HepG2 (cell line): Measurements from ENCODE around the gene LRGUK. TPM values are rescaled to one million over a fixed set of nuclear protein-coding genes. Genes with fewer than 3 reads are reported as not detected.

Experiments
- ATAC-seq: fragments of 200-7000 bp; cut with Tn5 transposase; 3 replicates; pipeline ENCODE4 v1.9.1; 2020; ENCODE audit warnings: mild to moderate bottlenecking, moderate library complexity
- BruUV-seq: library from RNA; stranded (reverse); fragments of 400-500 nt; replicated peaks from 2 replicates; lab custom pipeline; 2021; lab: Mats Ljungman, UMichigan
- CTCF ChIA-PET: fragments of 300-600 bp; formaldehyde crosslinking; extraction: SDS; loops from one replicate; lab custom pipeline; 2021; ENCODE audit warnings: low total read pairs, inconsistent platforms, low intra/inter-chr PET ratio; lab: Yijun Ruan, JAX
- POLR2A ChIA-PET: fragments of 350-600 bp; sonication (Branson Sonifier 250); formaldehyde crosslinking; loops from one replicate; lab custom pipeline; 2020; ENCODE audit warnings: antibody characterized with exemption, inconsistent platforms; lab: Yijun Ruan, JAX
- DNase-seq: peaks from one replicate; pipeline ENCODE4 v3.0.0-alpha.2; 2015; ENCODE audit warnings: low spot score
- FAIRE-seq: peaks from 3 replicates; lab custom pipeline; 2011; peaks lifted over from hg19 to GRCh38; lab: Jason Lieb, UNC
- H2AFZ ChIP-seq: one replicate; pipeline ENCODE4 v1.6.1; 2011; ENCODE audit warnings: low read length, inconsistent platforms
- H3K27ac ChIP-seq: fragments of 300-600 bp; 3 replicates; pipeline ENCODE4 v1.8.0; 2011; ENCODE audit warnings: mixed run types, mild to moderate bottlenecking, mixed read lengths, low read length, inconsistent platforms; ENCODE audit not compliant: insufficient read depth; ENCODE audit errors: extremely low read length
- H3K27me3 ChIP-seq, 2 experiments: fragments of 200-600 bp in 1 of 2; 2 replicates in 1 of 2; 3 replicates in 1 of 2; pipeline versions ENCODE4 v1.6.0 to v1.8.0; 2011; ENCODE audit warnings: low read length in 2 of 2, mild to moderate bottlenecking in 2 of 2, moderate library complexity in 2 of 2, inconsistent platforms in 1 of 2; ENCODE audit not compliant: insufficient read depth in 2 of 2, control insufficient read depth in 1 of 2
- H3K36me3 ChIP-seq, 2 experiments: fragments of 200-600 bp in 1 of 2; replicated peaks in 1 of 2; 2 replicates in 1 of 2; 3 replicates in 1 of 2; pipeline versions ENCODE4 v1.5.1 to v1.8.0; 2011; ENCODE audit warnings: low read length in 2 of 2, inconsistent platforms in 1 of 2; ENCODE audit not compliant: insufficient read depth in 2 of 2, control insufficient read depth in 1 of 2
- H3K4me1 ChIP-seq: 2 replicates; pipeline ENCODE4 v1.5.1; 2012; ENCODE audit warnings: low read length, inconsistent platforms; ENCODE audit not compliant: insufficient read depth
- H3K4me2 ChIP-seq: 2 replicates; pipeline ENCODE4 v1.6.0; 2011; ENCODE audit warnings: low read depth, low read length, inconsistent platforms
- H3K4me3 ChIP-seq, 3 experiments: fragments of 200-600 bp in 1 of 3; sonication (generic), shearing (Covaris generic) in 1 of 3; replicated peaks in 1 of 3; 2 replicates each; pipeline ENCODE4 v1.5.1; 2011 to 2016; ENCODE audit warnings: low read length in 3 of 3, inconsistent platforms in 2 of 3, low read depth in 2 of 3, mild to moderate bottlenecking in 2 of 3, control low read depth in 1 of 3, mixed read lengths in 1 of 3; ENCODE audit not compliant: insufficient read depth in 1 of 3
- H3K79me2 ChIP-seq: one replicate; pipeline ENCODE4 v1.6.1; 2011; ENCODE audit warnings: low read length, inconsistent platforms; ENCODE audit not compliant: insufficient read depth
- H3K9ac ChIP-seq: 2 replicates; pipeline ENCODE4 v1.6.0; 2011; ENCODE audit warnings: mild to moderate bottlenecking, low read depth, low read length, inconsistent platforms; ENCODE audit not compliant: insufficient read depth
- H3K9me3 ChIP-seq: 2 replicates; pipeline ENCODE4 v1.5.1; 2012; ENCODE audit warnings: mild to moderate bottlenecking, low read length
- H4K20me1 ChIP-seq: 2 replicates; pipeline ENCODE4 v1.6.0; 2011; ENCODE audit warnings: inconsistent platforms, mild to moderate bottlenecking, low read length, moderate library complexity; ENCODE audit not compliant: insufficient read depth
- DMTF1 ChIP-seq: sonication (generic); formaldehyde crosslinking; IDR thresholded peaks from 2 replicates; pipeline ENCODE4 v1.4.0; 2020; ENCODE audit warnings: mild to moderate bottlenecking, missing genetic modification reagents
- MLLT10 ChIP-seq: sonication (generic); formaldehyde crosslinking; IDR thresholded peaks from 2 replicates; pipeline ENCODE4 v1.4.0; 2020; ENCODE audit warnings: missing genetic modification reagents
- REST ChIP-seq, 2 experiments: IDR thresholded peaks; 2 replicates each; pipeline ENCODE4 v1.6.1; 2011 to 2012; ENCODE audit warnings: low read length in 2 of 2, borderline replicate concordance in 1 of 2, low read depth in 1 of 2, mild to moderate bottlenecking in 1 of 2, moderate library complexity in 1 of 2
- SMYD3 ChIP-seq: sonication (generic); formaldehyde crosslinking; IDR thresholded peaks from 2 replicates; pipeline ENCODE4 v1.8.1; 2023; ENCODE audit warnings: mild to moderate bottlenecking, missing genetic modification reagents
- ZNF251 ChIP-seq: sonication (generic); formaldehyde crosslinking; IDR thresholded peaks from 2 replicates; pipeline ENCODE4 v1.9.0; 2021; ENCODE audit warnings: mild to moderate bottlenecking, missing genetic modification reagents
- ZNF713 ChIP-seq: sonication (generic); formaldehyde crosslinking; IDR thresholded peaks from 2 replicates; pipeline ENCODE4 v1.4.0; 2020; ENCODE audit warnings: mild to moderate bottlenecking, missing genetic modification reagents
- ZNF773 ChIP-seq: sonication (generic); formaldehyde crosslinking; IDR thresholded peaks from 2 replicates; pipeline ENCODE4 v1.4.0; 2020; ENCODE audit warnings: missing genetic modification reagents, borderline replicate concordance
- WGBS: methylation state at CpG from one replicate; pipeline ENCODE4 v1.1.6; 2017; ENCODE audit warnings: low lambda C conversion rate; 5-methylcytosine and 5-hydroxymethylcytosine counted together
- in situ Hi-C: cut with HindIII; loops from 2 replicates; pipeline ENCODE4 v1.10.0; 2017; ENCODE audit warnings: low pct_unique_long_range_greater_than_20kb; ENCODE audit not compliant: extremely low pct_ligation_motif_present
- intact Hi-C: fragments of 100-400 bp; cut with micrococcal nuclease; formaldehyde crosslinking; loops from one replicate; pipeline ENCODE4 v1.10.0; 2022; ENCODE audit not compliant: unreplicated experiment
- polyA plus RNA-seq, 8 experiments: library from polyadenylated mRNA; depleted of rRNA in 3 of 8; stranded (reverse) in 7 of 8; unstranded in 1 of 8; fragments of >200 nt; fragmentation: Illumina TruSeq in 4 of 8; extraction: Trizol in 4 of 8; gene quantifications; 2 replicates each; pipeline versions ENCODE4 v1.2.1 to v1.2.3, GENCODE V29; 2011 to 2016; ENCODE audit warnings: low read depth in 4 of 8, missing spikeins in 1 of 8, mixed read lengths in 1 of 8; ENCODE audit not compliant: insufficient read depth in 1 of 8
- total RNA-seq, 5 experiments: library from RNA; depleted of rRNA; stranded (reverse); fragments of >200 nt; fragmentation: Illumina TruSeq; extraction: Trizol; gene quantifications; 2 replicates each; pipeline ENCODE4 v1.2.3, GENCODE V29; 2016; ENCODE audit warnings: low read depth in 1 of 5
- TF ChIP-seq, protein P1 (sequence below), 2 experiments: sonication (generic) in 1 of 2; formaldehyde crosslinking in 1 of 2; IDR thresholded peaks; 2 replicates each; pipeline versions ENCODE4 v1.5.1 to v1.6.1; 2011 to 2020; ENCODE audit warnings: borderline replicate concordance in 1 of 2, low read depth in 1 of 2, low read length in 1 of 2, mild to moderate bottlenecking in 1 of 2, missing genetic modification reagents in 1 of 2, moderate library complexity in 1 of 2
- TF ChIP-seq, protein P2 (sequence below): sonication (generic); formaldehyde crosslinking; IDR thresholded peaks from 2 replicates; pipeline ENCODE4 v1.5.0; 2020; ENCODE audit warnings: mild to moderate bottlenecking, missing genetic modification reagents, borderline replicate concordance

LRGUK gene
- total and polyA plus RNA-seq, 2 of the 13 experiments (the other 11 are each of a cell fraction or from before 2014, with no cell fraction given) = 0.18 to 0.20 TPM

DNA sequence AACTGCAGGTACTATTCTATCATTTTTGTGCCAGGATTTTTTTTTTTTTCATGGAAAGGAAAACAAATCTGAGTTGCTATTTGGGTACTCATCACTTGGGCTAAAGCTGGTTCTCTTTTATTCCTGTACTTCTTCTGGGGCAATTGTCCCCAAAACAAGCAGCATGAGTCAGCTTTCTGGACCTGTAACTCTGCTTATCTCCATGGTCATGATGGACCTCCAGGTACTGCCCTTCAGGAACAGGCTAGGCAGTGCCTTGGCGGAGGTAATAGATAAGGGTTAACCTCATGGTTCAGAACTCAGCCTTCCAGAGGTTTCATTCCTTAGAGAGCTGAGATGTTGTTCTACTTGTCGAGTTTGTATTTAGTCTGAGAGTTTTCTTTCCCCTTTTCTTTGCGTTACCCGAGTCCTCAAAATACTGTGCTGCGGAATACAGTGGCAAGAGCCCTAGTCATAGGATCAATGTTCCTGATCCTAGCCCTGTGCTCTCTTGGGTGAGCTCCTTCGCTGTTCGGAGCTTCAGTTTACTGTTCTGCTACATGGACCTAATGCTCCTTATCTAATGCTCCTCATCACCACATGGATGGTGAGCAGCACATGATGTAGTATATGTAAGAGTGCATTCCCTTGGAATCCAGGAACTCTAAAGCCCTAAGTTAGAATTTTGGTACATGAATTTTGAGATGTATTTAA, 74.6 kb downstream of the LRGUK start:
- H3K9ac ChIP-seq = no peak overlapping the region
- no peak for FAIRE-seq
- H4K20me1 ChIP-seq = no peaks in the 10 kb centered on the region
- H3K4me2 ChIP-seq = no peak overlapping the region
- DNase-seq = no peak
- CTCF ChIA-PET = no interaction called here
- in situ Hi-C loops (no loop called here), intact Hi-C loops (no loop called here)
- peaks cover 0 to 4% of the 10 kb centered on the region in 2 experiments; a peak in 1 of 5 replicates for H3K27me3 ChIP-seq
- no peaks in the 10 kb centered on the region for H3K4me1 ChIP-seq
- H3K9me3 ChIP-seq = no peaks in the 10 kb centered on the region
- H3K36me3 ChIP-seq = no peaks in the 10 kb centered on the region
- H3K79me2 ChIP-seq = no peaks in the 10 kb centered on the region
- ATAC-seq = no peak
- WGBS = 36% methylated on average over 6 of the region's 7 CpGs
- no peak for TF ChIP-seq DMTF1 (CRISPR knock-in tag)
- TF ChIP-seq REST (IDR thresholded peaks at IDR 0.05; ENCODE audit: borderline replicate concordance in 1 of 2, low read depth in 1 of 2, low read length in 2 of 2) = no peak
- TF ChIP-seq, protein P1, sequence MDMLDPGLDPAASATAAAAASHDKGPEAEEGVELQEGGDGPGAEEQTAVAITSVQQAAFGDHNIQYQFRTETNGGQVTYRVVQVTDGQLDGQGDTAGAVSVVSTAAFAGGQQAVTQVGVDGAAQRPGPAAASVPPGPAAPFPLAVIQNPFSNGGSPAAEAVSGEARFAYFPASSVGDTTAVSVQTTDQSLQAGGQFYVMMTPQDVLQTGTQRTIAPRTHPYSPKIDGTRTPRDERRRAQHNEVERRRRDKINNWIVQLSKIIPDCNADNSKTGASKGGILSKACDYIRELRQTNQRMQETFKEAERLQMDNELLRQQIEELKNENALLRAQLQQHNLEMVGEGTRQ (IDR thresholded peaks at IDR 0.05; ENCODE audit: low read depth, low read length) = no peak
- TF ChIP-seq, protein P1 (CRISPR knock-in tag; IDR thresholded peaks at IDR 0.05; ENCODE audit: borderline replicate concordance) = no peak
- no peak for TF ChIP-seq MLLT10 (CRISPR knock-in tag)
- TF ChIP-seq, protein P2, sequence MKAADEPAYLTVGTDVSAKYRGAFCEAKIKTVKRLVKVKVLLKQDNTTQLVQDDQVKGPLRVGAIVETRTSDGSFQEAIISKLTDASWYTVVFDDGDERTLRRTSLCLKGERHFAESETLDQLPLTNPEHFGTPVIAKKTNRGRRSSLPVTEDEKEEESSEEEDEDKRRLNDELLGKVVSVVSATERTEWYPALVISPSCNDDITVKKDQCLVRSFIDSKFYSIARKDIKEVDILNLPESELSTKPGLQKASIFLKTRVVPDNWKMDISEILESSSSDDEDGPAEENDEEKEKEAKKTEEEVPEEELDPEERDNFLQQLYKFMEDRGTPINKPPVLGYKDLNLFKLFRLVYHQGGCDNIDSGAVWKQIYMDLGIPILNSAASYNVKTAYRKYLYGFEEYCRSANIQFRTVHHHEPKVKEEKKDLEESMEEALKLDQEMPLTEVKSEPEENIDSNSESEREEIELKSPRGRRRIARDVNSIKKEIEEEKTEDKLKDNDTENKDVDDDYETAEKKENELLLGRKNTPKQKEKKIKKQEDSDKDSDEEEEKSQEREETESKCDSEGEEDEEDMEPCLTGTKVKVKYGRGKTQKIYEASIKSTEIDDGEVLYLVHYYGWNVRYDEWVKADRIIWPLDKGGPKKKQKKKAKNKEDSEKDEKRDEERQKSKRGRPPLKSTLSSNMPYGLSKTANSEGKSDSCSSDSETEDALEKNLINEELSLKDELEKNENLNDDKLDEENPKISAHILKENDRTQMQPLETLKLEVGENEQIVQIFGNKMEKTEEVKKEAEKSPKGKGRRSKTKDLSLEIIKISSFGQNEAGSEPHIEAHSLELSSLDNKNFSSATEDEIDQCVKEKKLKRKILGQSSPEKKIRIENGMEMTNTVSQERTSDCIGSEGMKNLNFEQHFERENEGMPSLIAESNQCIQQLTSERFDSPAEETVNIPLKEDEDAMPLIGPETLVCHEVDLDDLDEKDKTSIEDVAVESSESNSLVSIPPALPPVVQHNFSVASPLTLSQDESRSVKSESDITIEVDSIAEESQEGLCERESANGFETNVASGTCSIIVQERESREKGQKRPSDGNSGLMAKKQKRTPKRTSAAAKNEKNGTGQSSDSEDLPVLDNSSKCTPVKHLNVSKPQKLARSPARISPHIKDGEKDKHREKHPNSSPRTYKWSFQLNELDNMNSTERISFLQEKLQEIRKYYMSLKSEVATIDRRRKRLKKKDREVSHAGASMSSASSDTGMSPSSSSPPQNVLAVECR (CRISPR knock-in tag) = no peak
- TF ChIP-seq ZNF713 = no peak
- no peak for TF ChIP-seq ZNF773 (CRISPR knock-in tag)
- no peak for TF ChIP-seq ZNF251 (CRISPR knock-in tag)
- no peak for TF ChIP-seq SMYD3
- POLR2A ChIA-PET = no interaction called here
- no peak overlapping the region for H3K27ac ChIP-seq
- H2AFZ ChIP-seq = no peak overlapping the region
- no peak overlapping the region for H3K4me3 ChIP-seq
- no TSS peak for BruUV-seq
